Left lung (tissue), 10 donors: ENCODE results near the gene KPTN. TPM values are rescaled to one million over a fixed set of nuclear protein-coding genes. Genes with fewer than 3 reads are reported as not detected.
A peak's percentile ranks its signal among the peaks of the same experiment; 100 is the strongest.

Source experiments
- ATAC-seq: fragments of 200-7000 bp; cut with Tn5 transposase; one replicate; pipeline ENCODE4 v1.9.1; 2020; ENCODE audit warnings: moderate library complexity
- DNase-seq, 4 donors: peaks; one replicate each; pipeline ENCODE4 v3.0.0-alpha.2; 2013 to 2020
- H3K27ac ChIP-seq, 2 donors: fragments of 200-600 bp; sonication (generic) in 1 of 2; one replicate each; pipeline versions ENCODE4 v1.5.0 to v1.8.0; 2020 to 2021
- H3K27me3 ChIP-seq, 2 donors: fragments of 200-600 bp; sonication (generic) in 1 of 2; one replicate each; pipeline versions ENCODE4 v1.5.0 to v1.8.0; 2020 to 2021
- H3K36me3 ChIP-seq, 2 donors: fragments of 200-600 bp; sonication (generic) in 1 of 2; one replicate each; pipeline versions ENCODE4 v1.5.0 to v1.8.0; 2020 to 2021
- H3K4me1 ChIP-seq, 2 donors: fragments of 200-600 bp; one replicate each; pipeline ENCODE4 v1.8.0; 2021
- H3K4me3 ChIP-seq, 2 donors: fragments of 200-600 bp; sonication (generic) in 1 of 2; one replicate each; pipeline versions ENCODE4 v1.5.0 to v1.8.0; 2020 to 2021; ENCODE audit warnings: mild to moderate bottlenecking in 1 of 2
- H3K9me3 ChIP-seq, 2 donors: fragments of 200-600 bp; sonication (generic) in 1 of 2; one replicate each; pipeline versions ENCODE4 v1.5.0 to v1.8.0; 2020 to 2021
- CTCF ChIP-seq, 2 donors: fragments of 200-600 bp; sonication (generic) in 1 of 2; IDR thresholded peaks; one replicate each; pipeline versions ENCODE4 v1.5.0 to v1.8.0; 2021; ENCODE audit warnings: antibody characterized with exemption in 2 of 2
- intact Hi-C, 2 donors: fragments of 100-400 bp; cut with DNase I; formaldehyde crosslinking; loops; one replicate each; pipeline versions ENCODE4 v1.11.2 to v1.14.2; 2022
- polyA plus RNA-seq, 6 donors: library from polyadenylated mRNA; unstranded; fragments of 120-200 nt; gene quantifications; one replicate each; pipeline ENCODE4 v1.2.1, GENCODE V29; 2013; ENCODE audit not compliant: insufficient read length in 6 of 6
- total RNA-seq, 2 donors: library from RNA; stranded (reverse); fragmentation: NEBNext Ultra II Directional; extraction: Animal tissue kit (Norgen Biotek cat#: 25700); gene quantifications; one replicate each; pipeline ENCODE4 v1.2.1, GENCODE V29; 2021
- donor health status: DM: no; HTN: yes; CAD: no.
- donor health status: DM: no; HTN: no; CAD: no.

The KPTN gene
- total and polyA plus RNA-seq, 8 donors: 12.0 to 17.8 (median 14.2) TPM

- H3K4me3 ChIP-seq: no peak overlapping the region
- intact Hi-C loops: no loop called here
- H3K4me1 ChIP-seq: peaks cover 4 to 24% of the 10 kb centered on the region in 2 donors
- no peak for TF ChIP-seq CTCF (IDR thresholded peaks at IDR 0.05)
- no peaks in the 10 kb centered on the region for H3K36me3 ChIP-seq
- peaks cover 0 to 3% of the 10 kb centered on the region in 2 donors for H3K9me3 ChIP-seq
- DNase-seq (no peak), ATAC-seq (no peak)
- H3K27ac ChIP-seq: no peak overlapping the region
- peaks cover 47 to 89% of the 10 kb centered on the region in 2 donors for H3K27me3 ChIP-seq
These were observed 39.6 kb downstream of the KPTN start for GRCh38 chr19:47444388-47444821.

- H3K4me3 ChIP-seq: no peak overlapping the region
- peaks cover 42 to 89% of the 10 kb centered on the region in 2 donors for H3K27me3 ChIP-seq
- H3K27ac ChIP-seq: no peak overlapping the region
- DNase-seq: no peak
- intact Hi-C loops: no loop called here
- no peak for ATAC-seq
- no peaks in the 10 kb centered on the region for H3K36me3 ChIP-seq
- H3K4me1 ChIP-seq: peaks cover 4 to 24% of the 10 kb centered on the region in 2 donors
- H3K9me3 ChIP-seq: peaks cover 0 to 3% of the 10 kb centered on the region in 2 donors
- TF ChIP-seq CTCF (IDR thresholded peaks at IDR 0.05): no peak
These were observed 40.7 kb downstream of the KPTN start for GRCh38 chr19:47443331-47443730.

GRCh38 chr19:47438793-47439220 lies 45.2 kb downstream of the KPTN start:
- H3K4me1 ChIP-seq: peaks cover 0 to 3% of the 10 kb centered on the region in 2 donors
- no peak for ATAC-seq

GRCh38 chr19:47437500-47437899 lies 46.5 kb downstream of the KPTN start:
- intact Hi-C loops: loop anchor here (5.0 to 10.0 kb wide), 2 partner anchors 265 to 267 kb away; no protein-coding TSS in a partner anchor
- DNase-seq (no peak), ATAC-seq (no peak)
- no peak overlapping the region for H3K4me3 ChIP-seq
- H3K9me3 ChIP-seq: no peaks in the 10 kb centered on the region
- no peaks in the 10 kb centered on the region for H3K36me3 ChIP-seq
- H3K27ac ChIP-seq: no peak overlapping the region
- peaks cover 0 to 89% of the 10 kb centered on the region in 2 donors for H3K27me3 ChIP-seq
- no peak for TF ChIP-seq CTCF (IDR thresholded peaks at IDR 0.05)
- peaks cover 0 to 3% of the 10 kb centered on the region in 2 donors for H3K4me1 ChIP-seq

More at GRCh38 chr19:47438793-47439220, 45.2 kb downstream of the KPTN start:
- no peak for DNase-seq
- no peak for TF ChIP-seq CTCF (IDR thresholded peaks at IDR 0.05)
- intact Hi-C loops: loop anchor here (5.0 to 10.0 kb wide), 2 partner anchors 263 to 266 kb away; no protein-coding TSS in a partner anchor
- Histone ChIP-seq H3K9me3 (no peaks in the 10 kb centered on the region), H3K4me3 (no peak overlapping the region), H3K36me3 (no peaks in the 10 kb centered on the region), H3K27ac (no peak overlapping the region), H3K27me3 (peaks cover 4 to 89% of the 10 kb centered on the region in 2 donors)

GRCh38 chr19:47436712-47437401 lies 47.2 kb downstream of the KPTN start:
- ATAC-seq: peak; percentile 99

More at GRCh38 chr19:47436712-47437401, 47.2 kb downstream of the KPTN start:
- no peak overlapping the region for H3K4me3 ChIP-seq
- peak; percentile 83 to 89 for TF ChIP-seq CTCF (IDR thresholded peaks at IDR 0.05)
- intact Hi-C loops: loop anchor here (5.0 to 10.0 kb wide), 2 partner anchors 265 to 268 kb away; no protein-coding TSS in a partner anchor
- H3K27ac ChIP-seq: no peak overlapping the region
- peaks cover 0 to 3% of the 10 kb centered on the region in 2 donors for H3K4me1 ChIP-seq
- peaks cover under 1 to 89% of the 10 kb centered on the region in 2 donors for H3K27me3 ChIP-seq
- no peaks in the 10 kb centered on the region for H3K9me3 ChIP-seq
- peak in 3 of 4 donors; percentile 72 to 92 (median 75) for DNase-seq
- H3K36me3 ChIP-seq: no peaks in the 10 kb centered on the region
